Renal pelvis (tissue), 4 donors: ENCODE data around the gene USP11. TPM values are rescaled to one million over a fixed set of nuclear protein-coding genes. Genes with fewer than 3 reads are reported as not detected.

Experiments used
- DNase-seq: peaks from one replicate; pipeline ENCODE4 v3.0.0-alpha.2; 2013
- polyA plus RNA-seq, 3 donors: library from polyadenylated mRNA; unstranded; fragments of 120-200 nt; gene quantifications; one replicate each; pipeline ENCODE4 v1.2.1, GENCODE V29; 2013; ENCODE audit not compliant: insufficient read length in 3 of 3

The USP11 gene
- polyA plus RNA-seq, 3 donors = 143 to 151 (median 150) TPM

DNA sequence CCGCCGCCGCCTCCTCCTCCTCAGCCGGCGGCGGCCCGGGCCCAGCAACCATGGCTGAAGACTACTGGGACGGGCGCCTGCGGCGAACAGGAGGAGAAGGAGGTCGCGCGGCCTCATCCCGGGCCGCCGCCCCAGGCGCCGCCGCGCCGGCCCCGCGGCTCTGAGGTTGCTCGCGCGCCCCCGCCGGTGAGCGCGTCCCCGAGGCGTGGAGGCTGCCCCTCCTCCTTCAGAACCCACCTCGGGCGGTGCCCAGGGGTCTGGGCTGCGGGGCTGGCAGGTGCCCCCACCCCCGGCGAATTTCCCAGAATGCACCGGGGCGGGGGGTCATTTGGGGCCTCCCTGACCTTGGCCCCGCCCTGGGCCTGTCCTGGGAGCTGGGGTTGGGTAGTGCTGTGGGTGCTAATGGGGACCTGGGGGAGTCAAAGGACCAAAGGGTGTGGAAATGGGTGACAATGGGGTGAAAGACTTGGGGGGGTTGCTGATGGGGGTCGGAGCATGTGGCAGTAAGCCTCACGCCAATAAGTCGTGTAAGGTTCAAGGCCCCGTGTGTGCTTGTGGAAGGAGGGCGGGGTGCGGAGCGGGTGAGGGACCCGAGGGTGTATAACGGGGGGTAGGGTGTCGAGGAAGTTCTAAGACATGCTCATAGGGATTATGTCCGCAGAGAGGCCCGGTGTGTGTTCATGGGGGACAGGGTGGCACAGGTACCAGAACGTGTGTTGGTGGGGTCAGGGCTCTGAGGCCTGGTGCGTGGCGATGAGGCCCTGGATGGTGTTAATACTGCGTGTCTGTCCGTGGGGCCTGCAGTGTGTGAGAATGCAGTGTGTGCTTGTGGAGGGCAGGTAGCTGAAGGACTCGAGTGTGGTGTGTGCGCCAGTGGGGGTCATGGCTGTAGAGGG lies 13.6 kb upstream of the USP11 start:
- peak; percentile 15 for DNase-seq

- no peak for DNase-seq
Observed at GRCh38 chrX:47221756-47222155, 11.1 kb upstream of the USP11 start.

DNA sequence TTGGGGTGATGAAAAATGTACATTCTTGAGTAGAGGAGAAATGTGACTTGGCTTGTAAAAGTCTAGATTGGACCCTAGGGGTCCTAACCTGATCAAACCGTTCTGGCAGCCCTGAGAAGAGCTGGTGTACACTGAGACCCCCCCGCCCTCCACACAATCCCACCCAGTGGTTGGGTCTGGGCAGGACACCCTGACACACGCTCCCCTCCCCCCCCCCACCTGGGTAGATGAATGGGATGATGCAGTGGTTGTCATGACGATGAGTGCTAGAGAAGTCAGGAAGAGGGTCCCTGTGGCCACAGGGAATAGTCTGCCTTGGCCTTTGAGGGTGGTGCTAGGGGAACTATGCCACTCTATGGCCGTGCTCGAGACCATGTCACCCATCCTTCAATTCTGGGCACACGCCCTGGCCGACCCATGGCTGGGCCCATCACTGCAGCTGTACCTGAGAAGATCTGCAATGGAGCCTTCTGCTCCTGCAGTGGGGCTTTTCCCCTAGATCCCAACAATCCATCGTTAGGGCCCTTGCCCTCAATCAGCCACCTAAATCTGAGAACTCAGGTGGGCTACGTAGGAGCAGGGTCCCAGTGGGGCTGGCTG lies 10.0 kb upstream of the USP11 start:
- DNase-seq = no peak

DNA sequence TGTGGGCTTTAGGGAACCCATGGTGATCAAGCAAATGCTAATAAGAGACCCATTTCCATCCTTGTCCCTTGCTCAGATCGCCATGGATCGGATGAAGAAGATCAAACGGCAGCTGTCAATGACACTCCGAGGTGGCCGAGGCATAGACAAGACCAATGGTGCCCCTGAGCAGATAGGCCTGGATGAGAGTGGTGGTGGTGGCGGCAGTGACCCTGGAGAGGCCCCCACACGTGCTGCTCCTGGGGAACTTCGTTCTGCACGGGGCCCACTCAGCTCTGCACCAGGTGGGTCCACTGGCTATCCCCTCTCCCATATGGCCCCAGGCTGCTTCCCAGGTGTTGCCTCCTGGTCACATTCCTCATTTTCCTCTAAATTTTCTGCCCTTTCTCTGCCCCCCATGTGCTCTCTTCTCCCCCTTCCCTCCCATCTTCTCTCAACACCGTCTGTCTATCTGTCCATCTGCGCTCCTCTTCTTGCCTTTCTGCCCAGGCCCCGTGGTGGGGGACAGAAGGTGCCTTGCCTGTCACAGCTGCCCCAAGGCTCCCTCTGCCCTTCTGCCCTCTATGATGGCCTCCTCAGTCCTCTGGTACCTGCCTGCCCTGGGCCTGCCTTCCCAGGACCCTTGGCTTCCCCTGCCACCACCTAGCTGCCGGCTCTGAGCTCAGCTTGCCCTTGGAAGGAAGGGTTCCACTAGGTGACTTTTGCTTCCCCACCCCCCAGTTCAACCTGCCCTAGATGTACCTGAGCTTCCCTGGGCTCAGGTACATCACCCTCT lies 9.1 kb upstream of the USP11 start:
- DNase-seq = no peak

DNA sequence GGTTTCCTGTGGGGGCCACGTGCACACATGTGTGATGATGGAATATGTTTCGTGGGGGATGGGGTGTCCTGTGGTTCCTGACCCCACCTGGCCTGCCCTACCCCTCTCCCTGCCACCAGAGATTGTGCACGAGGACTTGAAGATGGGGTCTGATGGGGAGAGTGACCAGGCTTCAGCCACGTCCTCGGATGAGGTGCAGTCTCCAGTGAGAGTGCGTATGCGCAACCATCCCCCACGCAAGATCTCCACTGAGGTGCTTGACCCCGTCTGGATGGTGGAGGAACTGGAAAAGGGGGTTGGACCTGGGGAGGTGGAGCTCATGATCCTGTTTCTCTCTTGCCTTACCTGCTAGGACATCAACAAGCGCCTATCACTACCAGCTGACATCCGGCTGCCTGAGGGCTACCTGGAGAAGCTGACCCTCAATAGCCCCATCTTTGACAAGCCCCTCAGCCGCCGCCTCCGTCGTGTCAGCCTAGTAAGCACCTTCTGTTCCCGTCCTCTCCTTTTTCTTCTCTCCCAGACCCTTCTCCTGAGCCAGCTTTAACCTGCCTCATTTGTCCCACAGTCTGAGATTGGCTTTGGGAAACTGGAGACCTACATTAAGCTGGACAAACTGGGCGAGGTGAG lies 8.4 kb upstream of the USP11 start:
- no peak for DNase-seq

- DNase-seq = no peak
Observed at GRCh38 chrX:47224896-47225290, 7.9 kb upstream of the USP11 start.

DNA sequence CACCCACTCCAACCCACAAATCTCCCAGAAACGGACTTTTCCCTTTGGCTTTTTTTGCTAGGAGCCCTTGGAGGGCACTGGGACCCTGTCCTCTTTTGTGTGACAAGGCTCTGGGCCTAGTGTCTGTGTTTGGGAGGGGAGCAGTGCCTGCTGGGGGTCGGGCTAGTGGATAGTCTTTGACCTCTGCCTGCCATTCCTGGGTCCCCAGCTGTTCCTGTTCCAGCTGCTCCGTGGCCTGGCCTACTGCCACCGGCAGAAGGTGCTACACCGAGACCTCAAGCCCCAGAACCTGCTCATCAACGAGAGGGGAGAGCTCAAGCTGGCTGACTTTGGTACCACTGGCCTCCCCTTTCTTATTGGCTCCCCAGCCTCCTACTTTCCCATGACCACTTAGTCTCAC lies 6.7 kb upstream of the USP11 start:
- no peak for DNase-seq

DNA sequence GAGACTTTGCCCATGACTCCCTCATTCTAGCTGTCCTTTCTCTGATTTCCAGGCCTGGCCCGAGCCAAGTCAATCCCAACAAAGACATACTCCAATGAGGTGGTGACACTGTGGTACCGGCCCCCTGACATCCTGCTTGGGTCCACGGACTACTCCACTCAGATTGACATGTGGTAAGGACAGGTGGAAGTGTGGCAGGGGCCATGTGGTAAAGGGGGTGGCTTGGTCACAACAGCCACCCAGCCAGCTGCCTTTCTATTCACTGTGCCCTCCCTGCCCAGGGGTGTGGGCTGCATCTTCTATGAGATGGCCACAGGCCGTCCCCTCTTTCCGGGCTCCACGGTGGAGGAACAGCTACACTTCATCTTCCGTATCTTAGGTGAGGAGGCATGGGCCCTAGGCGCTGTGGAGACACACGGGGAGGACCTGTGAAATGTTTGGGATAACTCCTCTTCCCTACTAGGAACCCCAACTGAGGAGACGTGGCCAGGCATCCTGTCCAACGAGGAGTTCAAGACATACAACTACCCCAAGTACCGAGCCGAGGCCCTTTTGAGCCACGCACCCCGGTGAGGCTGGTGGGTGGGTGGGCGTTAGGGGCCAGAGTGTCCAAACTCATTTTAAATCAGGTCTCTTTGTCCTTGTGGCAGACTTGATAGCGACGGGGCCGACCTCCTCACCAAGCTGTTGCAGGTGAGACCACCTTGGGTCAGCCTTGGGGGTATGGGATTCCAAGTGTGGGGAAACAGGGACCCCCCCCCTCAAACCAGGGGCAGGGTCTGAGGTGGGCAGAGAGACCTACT lies 6.1 kb upstream of the USP11 start:
- no peak for DNase-seq

DNA sequence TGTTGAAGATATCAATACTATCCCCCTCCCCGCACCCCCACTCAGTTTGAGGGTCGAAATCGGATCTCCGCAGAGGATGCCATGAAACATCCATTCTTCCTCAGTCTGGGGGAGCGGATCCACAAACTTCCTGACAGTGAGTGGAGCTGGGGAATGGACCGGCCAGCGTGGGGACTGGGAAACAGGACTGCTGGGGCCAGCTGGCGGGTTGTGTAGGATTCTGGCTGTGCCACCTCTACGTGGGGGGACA lies 5.5 kb upstream of the USP11 start:
- DNase-seq = no peak

DNA sequence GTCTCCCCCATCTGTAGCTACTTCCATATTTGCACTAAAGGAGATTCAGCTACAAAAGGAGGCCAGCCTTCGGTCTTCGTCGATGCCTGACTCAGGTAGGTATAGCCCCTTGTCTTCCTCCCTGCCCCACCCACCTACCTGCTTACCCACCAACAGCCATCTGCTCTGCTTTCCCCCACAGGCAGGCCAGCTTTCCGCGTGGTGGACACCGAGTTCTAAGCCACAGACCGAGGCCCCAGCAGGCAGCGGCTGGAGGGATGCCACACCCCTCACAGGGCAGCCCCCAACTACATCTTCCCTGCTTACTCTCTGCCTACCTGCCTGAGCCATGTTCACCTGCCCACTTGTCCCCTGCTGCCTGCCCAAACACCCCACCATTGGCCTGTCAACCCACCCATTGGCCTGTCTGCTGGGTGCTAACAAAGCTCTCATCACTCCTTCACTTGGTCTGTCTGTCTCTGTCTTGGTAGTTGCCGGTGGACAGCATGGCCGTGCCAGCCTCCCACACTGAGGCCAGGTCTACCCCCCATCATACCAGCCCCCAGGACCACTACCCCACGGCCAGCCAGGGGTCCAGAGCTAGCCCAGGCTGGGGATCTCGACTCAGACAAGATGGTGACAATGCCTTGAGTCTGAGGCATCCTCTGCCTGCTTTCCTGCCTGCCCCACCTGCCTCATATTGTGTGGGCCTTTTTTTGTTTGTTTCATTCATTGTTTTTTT lies 4.1 kb upstream of the USP11 start:
- DNase-seq = no peak

DNA sequence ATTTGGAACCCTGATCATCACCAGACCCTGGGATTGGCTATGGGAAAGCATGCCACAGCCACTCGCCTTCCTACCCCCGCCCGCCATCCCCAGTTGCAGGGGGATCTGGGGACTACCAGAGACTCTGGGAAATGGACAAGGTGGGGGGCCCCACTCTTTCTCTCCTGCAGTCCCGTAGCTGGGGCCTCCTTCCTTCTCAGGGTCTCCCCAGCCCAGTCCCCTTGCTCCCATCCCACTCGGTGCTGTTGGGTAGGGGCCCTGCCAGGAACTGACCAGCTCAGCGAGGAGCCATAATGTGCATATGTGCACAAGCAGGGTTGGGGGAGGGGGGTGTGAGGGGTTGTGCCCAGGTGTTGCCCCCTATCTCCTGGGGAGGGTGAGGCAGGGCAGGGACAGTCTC lies 3.4 kb upstream of the USP11 start:
- no peak for DNase-seq

DNA sequence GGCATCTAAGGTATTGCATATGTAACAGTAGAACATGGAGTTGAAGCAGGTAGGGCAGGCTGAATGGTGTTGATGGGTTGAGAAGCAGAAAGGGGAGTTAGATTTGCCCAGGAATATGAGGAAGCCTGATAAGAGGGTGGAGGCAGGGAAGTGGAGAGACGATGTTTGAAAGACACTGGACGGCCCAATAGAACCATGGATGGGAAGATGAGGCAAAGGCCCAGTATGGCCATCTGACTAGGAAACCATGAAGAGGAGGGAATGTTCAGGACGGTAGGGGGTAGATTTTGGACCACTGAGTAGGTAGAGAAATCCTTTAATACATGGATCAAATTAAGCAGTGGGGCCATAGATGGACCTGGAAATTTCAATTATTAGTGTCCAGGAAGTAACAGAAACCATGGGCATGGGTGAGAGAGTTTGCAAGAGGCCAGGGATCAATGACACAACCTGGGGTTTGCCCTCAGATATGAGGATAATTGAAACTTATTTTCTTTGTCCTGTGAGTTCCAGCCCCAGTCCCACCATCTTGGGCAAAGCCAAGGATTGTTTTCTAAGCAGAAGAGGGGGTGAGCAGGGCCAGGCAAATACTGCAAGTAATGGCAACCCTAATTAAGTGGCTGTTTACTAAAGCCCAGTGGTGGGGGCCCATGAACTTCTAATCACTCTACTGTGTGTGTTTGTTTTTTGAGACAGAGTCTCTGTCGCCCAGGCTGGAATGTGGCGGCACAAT lies 2.5 kb upstream of the USP11 start:
- no peak for DNase-seq

- no peak for DNase-seq
Observed at GRCh38 chrX:47231167-47231566, 1.6 kb upstream of the USP11 start.

DNA sequence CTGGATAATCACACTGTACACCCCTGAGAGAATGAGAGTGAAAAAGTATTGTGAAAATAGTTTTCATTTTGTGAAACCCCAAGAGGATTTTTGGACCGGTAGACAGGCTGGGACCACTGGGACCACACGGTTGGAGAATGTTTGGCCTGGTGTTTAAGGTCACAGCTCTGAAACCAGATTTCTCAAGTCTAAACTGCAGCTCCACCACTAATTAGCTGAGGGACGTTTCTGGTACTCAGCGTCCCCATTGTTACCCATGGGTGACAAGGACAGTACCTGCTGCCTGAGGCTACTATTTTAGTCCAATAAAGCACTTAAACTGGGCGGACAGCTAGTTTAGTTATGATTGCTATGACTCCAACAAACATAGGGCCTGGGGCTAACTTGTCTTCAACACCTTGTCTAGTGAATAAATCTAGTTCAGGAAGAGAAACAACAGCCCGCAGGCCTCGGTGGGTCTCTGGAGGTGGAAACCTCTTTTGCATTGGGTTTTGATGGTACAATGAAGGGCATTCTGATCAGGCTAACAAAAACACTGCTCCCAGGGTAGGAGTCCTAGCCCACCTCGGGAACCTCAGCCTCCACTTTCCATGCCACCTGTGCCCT lies 509 bp upstream of the USP11 start:
- DNase-seq = no peak

- DNase-seq = peak; percentile 92
Observed at GRCh38 chrX:47233333-47234113, 714 bp downstream of the USP11 start.

DNA sequence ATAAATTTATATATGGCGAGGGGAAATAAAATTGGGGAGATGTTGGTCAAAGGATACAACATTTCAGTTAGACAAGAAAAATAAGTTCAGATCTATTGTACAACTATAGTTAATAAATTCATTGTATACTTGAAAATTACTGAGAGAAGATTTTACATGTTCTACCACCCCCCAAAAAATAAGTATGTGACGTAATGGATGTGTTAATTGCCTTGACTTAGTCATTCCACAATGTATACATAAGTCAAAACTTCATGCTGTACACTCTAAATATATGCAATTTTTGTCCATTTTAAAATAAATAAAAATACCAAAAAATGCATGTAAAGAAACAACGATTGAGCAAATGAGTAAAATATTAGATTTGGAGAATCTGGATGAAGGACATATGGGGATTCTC lies 1.8 kb downstream of the USP11 start:
- DNase-seq = no peak

- no peak for DNase-seq
Observed at GRCh38 chrX:47235691-47236103, 2.9 kb downstream of the USP11 start.

DNA sequence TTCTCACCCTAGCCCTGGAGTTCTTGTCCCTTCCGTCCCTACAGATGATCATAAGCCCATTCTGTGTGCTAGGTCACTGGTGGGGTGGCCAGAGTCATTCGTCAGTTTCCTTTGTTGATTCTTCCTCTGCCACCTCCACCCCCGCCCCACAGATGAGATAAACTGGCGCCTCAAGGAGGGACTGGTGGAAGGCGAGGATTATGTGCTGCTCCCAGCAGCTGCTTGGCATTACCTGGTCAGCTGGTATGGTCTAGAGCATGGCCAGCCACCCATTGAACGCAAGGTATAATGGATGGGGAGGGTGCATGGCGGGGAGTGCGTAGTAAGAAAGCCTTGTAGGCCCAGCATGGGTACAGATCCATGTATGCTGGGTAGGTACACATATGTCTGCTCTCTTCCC lies 6.4 kb downstream of the USP11 start:
- DNase-seq = no peak

- no peak for DNase-seq
Observed at GRCh38 chrX:47239898-47240545, 7.2 kb downstream of the USP11 start.
